Epithelial cell of prostate (primary cell): Measurements from ENCODE around the gene CDCA4.
A peak's percentile ranks its signal among the peaks of the same experiment; 100 is the strongest.

Experiments used
- DNase-seq: peaks from one replicate; pipeline ENCODE4 v3.0.0-alpha.2; 2011; ENCODE audit warnings: low read depth, low spot score
- H3K27ac ChIP-seq: fragments of 450-650 bp; 2 replicates; pipeline ENCODE4 v1.5.1; 2017; ENCODE audit warnings: mild to moderate bottlenecking

CDCA4 gene

GRCh38 chr14:105019861-105020814, 745 bp downstream of the CDCA4 start:
- DNase-seq, result no peak
- peak overlapping the region; percentile 99 for H3K27ac ChIP-seq

GRCh38 chr14:105018414-105018813, 2.5 kb downstream of the CDCA4 start:
- DNase-seq, result no peak
- H3K27ac ChIP-seq, result peak overlapping the region; percentile 99

DNA sequence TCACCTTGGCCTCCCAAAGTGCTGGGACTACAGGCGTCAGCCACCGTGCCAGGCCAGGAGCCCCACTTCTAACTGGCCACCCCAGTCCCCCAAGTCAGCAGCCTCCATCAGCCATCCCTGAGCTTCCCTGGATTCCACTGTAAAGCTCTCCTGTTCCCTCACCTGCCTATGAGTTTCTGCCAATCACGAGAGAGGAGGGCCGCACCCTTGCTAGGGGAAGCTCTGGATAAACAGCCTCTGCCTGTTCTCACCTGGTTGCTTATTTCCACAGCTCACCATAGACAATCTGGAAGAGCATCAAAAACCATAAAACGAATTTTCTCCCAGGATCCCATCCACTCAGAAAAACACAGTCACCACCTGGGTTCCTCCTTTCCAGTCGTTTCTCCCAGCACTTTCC, 5.0 kb downstream of the CDCA4 start:
- peak overlapping the region; percentile 99 for H3K27ac ChIP-seq
- no peak for DNase-seq

- peak overlapping the region; percentile 99 for H3K27ac ChIP-seq
- no peak for DNase-seq
Measured at GRCh38 chr14:105015242-105015641, 5.6 kb downstream of the CDCA4 start.

DNA sequence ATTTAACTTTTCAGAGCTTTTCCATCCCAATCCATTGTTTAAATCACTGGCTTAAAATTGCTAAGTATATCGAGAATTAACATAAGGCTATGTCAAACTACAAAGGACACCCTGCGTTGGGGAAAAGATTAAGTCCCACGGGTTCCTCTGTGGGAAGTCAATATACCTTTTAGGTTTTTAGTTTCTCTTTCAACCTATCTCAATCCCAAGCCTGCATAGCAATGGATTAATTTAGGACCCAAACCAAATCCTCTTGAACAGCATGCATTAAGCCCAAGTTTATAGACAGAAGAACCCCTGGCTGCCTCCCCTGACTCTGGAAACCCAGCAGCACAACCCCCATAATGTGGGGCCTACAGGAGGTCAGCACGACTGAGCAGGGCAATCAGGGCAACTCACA, 6.3 kb downstream of the CDCA4 start:
- no peak overlapping the region for H3K27ac ChIP-seq

DNA sequence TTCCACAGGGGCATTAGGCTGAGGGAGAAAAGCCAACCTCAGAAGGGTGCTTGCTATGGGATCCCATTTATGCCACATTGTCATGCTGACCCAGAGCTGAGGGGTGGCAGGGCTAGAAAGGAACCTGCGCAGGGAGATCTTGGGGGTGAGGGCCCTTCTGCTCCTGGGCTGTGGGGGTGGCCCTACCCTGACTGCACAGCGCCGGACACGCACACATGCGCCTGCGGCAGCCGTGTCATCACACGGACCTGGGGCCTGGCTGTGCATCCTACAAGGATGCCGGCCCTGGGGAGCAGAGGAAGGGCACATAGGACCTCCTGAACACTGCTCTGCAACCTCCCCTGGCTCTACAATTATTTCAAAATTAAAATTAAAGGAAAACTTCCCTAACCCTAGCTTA, 6.9 kb downstream of the CDCA4 start:
- no peak for DNase-seq
- no peak overlapping the region for H3K27ac ChIP-seq

More for the DNA sequence above, 6.3 kb downstream of the CDCA4 start:
- no peak for DNase-seq

DNA sequence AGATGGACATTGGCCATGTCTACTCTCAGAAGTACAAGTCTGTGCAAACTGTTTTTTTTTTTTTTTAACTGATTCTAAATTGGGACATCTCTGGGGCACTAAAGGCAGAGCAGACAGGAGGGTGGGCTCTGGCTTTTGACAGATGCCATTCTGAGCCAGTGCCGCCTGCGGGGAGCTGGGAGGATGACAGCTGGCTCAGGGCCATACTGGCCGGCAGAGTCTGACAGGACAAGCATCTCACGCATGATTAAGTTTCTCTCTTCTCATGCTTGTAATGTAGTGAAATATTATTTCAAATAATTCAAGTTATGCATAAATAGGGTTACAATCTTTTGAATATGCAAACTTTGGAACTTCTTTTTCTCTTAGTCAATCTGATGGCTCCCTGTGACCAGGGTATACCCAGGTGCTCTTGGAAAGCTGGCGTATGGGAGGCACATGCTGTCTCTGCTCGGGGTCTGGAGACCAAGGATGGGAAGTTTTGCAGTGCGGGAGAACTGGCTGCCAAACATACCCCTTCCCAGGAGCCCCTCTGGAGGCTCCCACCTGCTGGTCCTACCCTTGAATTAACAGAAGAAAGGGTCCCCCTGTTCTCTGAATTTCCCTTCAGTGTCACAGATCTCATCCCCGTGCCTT, 7.6 kb downstream of the CDCA4 start:
- no peak for DNase-seq
- H3K27ac ChIP-seq, result no peak overlapping the region

GRCh38 chr14:105012171-105012985, 8.5 kb downstream of the CDCA4 start:
- no peak for DNase-seq
- H3K27ac ChIP-seq, result no peak overlapping the region

GRCh38 chr14:105011312-105011990, 9.4 kb downstream of the CDCA4 start:
- no peak overlapping the region for H3K27ac ChIP-seq
- no peak for DNase-seq

DNA sequence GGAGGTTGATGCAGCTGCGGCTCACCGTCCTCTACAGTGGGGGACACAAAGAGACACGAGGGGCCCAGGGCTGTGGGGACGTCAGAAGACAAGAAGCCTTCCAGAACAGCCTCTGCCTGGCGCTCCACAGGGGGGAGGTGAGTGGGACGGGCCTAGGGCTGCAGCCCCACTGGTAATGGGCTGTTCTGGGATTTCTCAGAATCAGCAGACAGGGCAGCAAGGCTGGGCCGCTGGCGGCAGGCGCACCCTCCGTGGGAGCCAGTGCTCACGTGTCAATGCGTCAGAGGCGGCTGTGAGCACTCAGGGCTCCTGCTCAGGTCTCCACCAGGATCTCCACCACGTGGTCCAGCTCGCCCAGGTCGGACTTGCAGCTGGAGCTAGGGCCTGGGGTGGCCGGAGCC, 10.0 kb downstream of the CDCA4 start:
- no peak for DNase-seq
- H3K27ac ChIP-seq, result no peak overlapping the region

GRCh38 chr14:105010106-105010505, 10.8 kb downstream of the CDCA4 start:
- H3K27ac ChIP-seq, result no peak overlapping the region
- DNase-seq, result no peak

GRCh38 chr14:105007593-105008264, 13.2 kb downstream of the CDCA4 start:
- no peak overlapping the region for H3K27ac ChIP-seq
- DNase-seq, result no peak

DNA sequence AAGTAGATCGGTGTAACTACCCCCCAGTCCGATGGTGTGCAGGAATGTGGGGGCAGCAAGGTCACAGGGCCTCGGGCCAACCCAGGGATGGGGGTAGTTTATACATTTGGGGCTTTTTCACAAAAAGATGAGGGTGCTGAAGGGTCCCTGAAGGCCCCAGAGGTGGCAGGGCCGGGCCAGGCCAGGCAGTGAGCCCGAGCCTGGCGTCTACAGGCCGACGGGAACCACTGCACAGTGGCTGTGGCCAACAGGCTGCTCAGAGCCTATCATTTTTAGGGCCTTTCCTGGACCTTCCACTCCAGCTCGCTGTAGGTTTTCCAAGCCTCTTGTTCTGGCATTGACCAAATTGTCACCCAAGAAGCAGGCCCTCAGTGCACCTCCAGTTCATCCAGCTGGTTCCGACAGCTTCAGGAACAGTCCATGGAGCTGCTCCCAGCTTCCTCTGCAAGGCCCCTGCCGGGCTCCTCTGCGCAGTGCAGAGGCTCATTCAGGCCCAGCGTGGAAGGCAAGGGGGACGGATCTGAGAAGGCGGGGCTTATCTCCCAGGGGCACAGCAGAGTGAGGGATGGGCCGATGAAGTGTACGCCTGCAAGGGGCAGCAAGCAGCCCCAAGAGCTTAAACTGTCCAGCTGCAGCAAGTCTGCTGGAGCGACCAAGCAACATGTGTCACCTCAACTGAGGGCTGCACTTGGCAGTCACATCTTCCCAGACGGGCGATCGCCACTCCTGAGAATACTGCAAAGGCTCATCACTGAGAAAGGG, 13.9 kb downstream of the CDCA4 start:
- no peak for DNase-seq
- H3K27ac ChIP-seq, result no peak overlapping the region

DNA sequence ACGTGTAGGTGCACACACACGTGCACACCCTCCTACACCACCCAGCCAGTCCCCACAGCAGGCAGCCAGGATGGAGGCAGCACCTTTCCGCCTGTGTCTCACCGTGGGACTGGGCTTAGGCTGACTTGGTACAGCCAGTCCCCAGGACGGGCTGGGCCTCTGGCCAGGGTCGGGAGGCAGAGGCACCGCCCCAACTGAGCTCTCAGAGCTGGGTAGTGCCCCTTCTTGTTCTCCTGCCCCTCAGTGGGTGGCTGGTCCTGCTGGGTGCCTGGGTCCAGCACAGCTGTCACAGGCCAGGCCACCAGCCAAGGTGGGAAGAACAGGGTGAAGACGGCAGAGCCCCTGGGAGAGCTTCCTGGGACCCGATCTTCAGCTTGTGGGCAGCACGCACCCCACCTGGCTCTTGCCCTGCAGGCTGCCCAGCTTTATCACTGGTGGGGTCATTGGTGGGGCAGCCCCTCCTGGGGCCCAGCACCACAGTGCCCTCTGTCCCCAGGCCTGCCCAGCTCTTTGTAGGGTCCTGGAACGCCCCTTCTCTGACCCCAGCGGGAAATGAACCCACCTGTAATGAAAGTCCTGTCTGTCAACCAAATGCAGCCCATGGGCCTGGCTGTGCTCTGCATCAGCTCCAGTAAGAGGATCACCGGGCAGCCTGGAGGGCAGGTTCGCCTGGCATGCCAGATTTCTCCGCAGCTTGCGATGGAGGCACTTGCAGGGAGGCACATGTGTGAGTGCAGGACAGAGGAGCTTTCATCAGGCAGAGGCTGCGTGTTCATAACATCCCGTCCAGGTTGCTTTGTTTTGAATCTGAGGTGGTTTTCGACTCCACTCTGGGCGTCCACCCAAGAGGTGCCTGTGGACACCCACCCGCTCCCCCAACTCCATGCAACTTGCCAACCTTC, 14.7 kb downstream of the CDCA4 start:
- H3K27ac ChIP-seq, result no peak overlapping the region
- DNase-seq, result no peak

- DNase-seq, result no peak
- peak overlapping the region; percentile 51 for H3K27ac ChIP-seq
Measured at GRCh38 chr14:105005329-105005928, 15.5 kb downstream of the CDCA4 start.

GRCh38 chr14:104999361-104999760, 21.5 kb downstream of the CDCA4 start:
- DNase-seq, result no peak
- no peak overlapping the region for H3K27ac ChIP-seq

DNA sequence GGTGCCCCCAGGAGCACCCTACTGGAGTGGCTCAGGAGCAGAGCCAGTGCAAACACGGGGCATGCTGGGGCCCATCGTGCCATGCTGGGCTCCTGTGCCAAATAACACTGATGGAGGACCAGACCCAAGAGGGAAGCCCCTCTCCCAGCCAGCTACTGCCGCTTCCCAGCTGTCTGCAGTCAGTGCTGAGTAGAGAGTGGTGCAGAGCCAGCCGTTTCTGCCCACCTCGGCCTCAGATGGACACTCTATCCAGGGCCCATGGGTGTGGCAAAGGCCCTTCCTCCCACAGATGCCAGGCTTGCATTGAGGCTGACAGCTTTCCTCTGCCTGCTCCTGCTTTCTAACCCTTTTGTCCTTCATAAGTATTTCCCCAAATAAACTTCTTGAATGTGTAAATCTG, 22.1 kb downstream of the CDCA4 start:
- H3K27ac ChIP-seq, result no peak overlapping the region
- DNase-seq, result no peak

GRCh38 chr14:104996483-104996882, 24.4 kb downstream of the CDCA4 start:
- H3K27ac ChIP-seq, result no peak overlapping the region
- DNase-seq, result no peak
